SH-SY5Y (cell line): ENCODE results near the gene IL13.

Source experiments
- GATA2 ChIP-seq: IDR thresholded peaks from 2 replicates; pipeline ENCODE4 v1.6.1; 2011; ENCODE audit warnings: mild to moderate bottlenecking, low read depth, low read length
- GATA3 ChIP-seq: IDR thresholded peaks from 2 replicates; pipeline ENCODE4 v1.6.1; 2011; ENCODE audit warnings: low read depth, mild to moderate bottlenecking, low read length, moderate library complexity

- TF ChIP-seq GATA3 (no peak), GATA2 (no peak)
These were observed 18.1 kb downstream of the IL13 start for GRCh38 chr5:132675936-132676689.
